Uterus (tissue), 4 donors: ENCODE measurements around the gene BRAT1. TPM values are rescaled to one million over a fixed set of nuclear protein-coding genes. Genes with fewer than 3 reads are reported as not detected.
"Not testable (repeated sequence)": the region's sequence is repeated elsewhere in the genome, so short reads cannot be mapped to it uniquely, and the experiment has no call there.

ENCODE experiments used
- DNase-seq, 2 donors: peaks; one replicate each; pipeline ENCODE4 v3.0.0-alpha.2; 2019 to 2020
- H3K27ac ChIP-seq, 2 donors: fragments of 200-600 bp; sonication (generic); 1 replicate in 1 of 2; 2 replicates in 1 of 2; pipeline ENCODE4 v1.5.1; 2016 to 2018
- H3K27me3 ChIP-seq, 2 donors: fragments of 200-600 bp; sonication (generic); one replicate each; pipeline ENCODE4 v1.5.1; 2018 to 2019; ENCODE audit warnings: control low read depth in 1 of 2
- H3K36me3 ChIP-seq, 2 donors: fragments of 200-600 bp; sonication (generic); one replicate each; pipeline ENCODE4 v1.5.1; 2019; ENCODE audit warnings: control low read depth in 1 of 2
- H3K4me1 ChIP-seq, 2 donors: fragments of 200-600 bp; sonication (generic); one replicate each; pipeline ENCODE4 v1.5.1; 2018 to 2019; ENCODE audit warnings: control low read depth in 1 of 2
- H3K4me3 ChIP-seq, 2 donors: fragments of 200-600 bp; sonication (generic); 1 replicate in 1 of 2; 2 replicates in 1 of 2; pipeline ENCODE4 v1.5.1; 2018 to 2019; ENCODE audit warnings: mild to moderate bottlenecking in 1 of 2
- H3K9me3 ChIP-seq, 2 donors: fragments of 200-600 bp; sonication (generic); one replicate each; pipeline ENCODE4 v1.5.1; 2019; ENCODE audit warnings: control low read depth in 1 of 2
- CTCF ChIP-seq, 4 experiments: fragments of 200-600 bp in 2 of 4; fragments of 450-650 bp in 2 of 4; sonication (generic) in 2 of 4; IDR thresholded peaks; one replicate each; pipeline ENCODE4 v1.5.1; 2016 to 2019; ENCODE audit warnings: antibody characterized with exemption in 4 of 4, mild to moderate bottlenecking in 2 of 4, moderate library complexity in 1 of 4
- POLR2A ChIP-seq, 2 donors: fragments of 450-650 bp; IDR thresholded peaks; one replicate each; pipeline ENCODE4 v1.6.1; 2016; ENCODE audit warnings: antibody characterized with exemption in 2 of 2, mild to moderate bottlenecking in 1 of 2, moderate library complexity in 1 of 2
- intact Hi-C: fragments of 100-400 bp; cut with DNase I; formaldehyde crosslinking; loops from one replicate; pipeline ENCODE4 v1.15.1; 2023; ENCODE audit warnings: low total_unique reads
- total RNA-seq, 4 donors: library from RNA; depleted of rRNA in 3 of 4; stranded (reverse); fragments of >200 nt in 3 of 4; gene quantifications; one replicate each; pipeline versions ENCODE4 v1.1.0 to v1.2.4, GENCODE V29; 2014 to 2023
- donor health status: DM: yes; HTN: yes; CAD: no.

Gene BRAT1
- total RNA-seq, 4 donors from 2014 or later: 10.3 to 44.3 (median 36.0) TPM

GRCh38 chr7:2595258-2595860, 40.0 kb upstream of the BRAT1 start:
- Histone ChIP-seq H3K4me3 (no peak overlapping the region), H3K27ac (no peak overlapping the region), H3K27me3 (no peaks in the 10 kb centered on the region), H3K9me3 (no peaks in the 10 kb centered on the region), H3K4me1 (no peaks in the 10 kb centered on the region), H3K36me3 (no peaks in the 10 kb centered on the region)
- intact Hi-C loops: no loop called here
- no peak for TF ChIP-seq CTCF (IDR thresholded peaks at IDR 0.05)
- TF ChIP-seq POLR2A (IDR thresholded peaks at IDR 0.05): no peak
- no peak for DNase-seq

GRCh38 chr7:2594599-2594998, 39.3 kb upstream of the BRAT1 start:
- Histone ChIP-seq H3K27me3 (no peaks in the 10 kb centered on the region), H3K9me3 (no peaks in the 10 kb centered on the region), H3K4me1 (no peaks in the 10 kb centered on the region), H3K36me3 (no peaks in the 10 kb centered on the region), H3K27ac (no peak overlapping the region), H3K4me3 (no peak overlapping the region)
- no peak for DNase-seq
- intact Hi-C loops: no loop called here
- TF ChIP-seq POLR2A (IDR thresholded peaks at IDR 0.05) (no peak), CTCF (IDR thresholded peaks at IDR 0.05) (no peak)

GRCh38 chr7:2593036-2593727, 37.9 kb upstream of the BRAT1 start:
- H3K4me3 ChIP-seq: no peak overlapping the region
- intact Hi-C loops: no loop called here
- no peaks in the 10 kb centered on the region for H3K36me3 ChIP-seq
- TF ChIP-seq CTCF (IDR thresholded peaks at IDR 0.05) (no peak), POLR2A (IDR thresholded peaks at IDR 0.05) (no peak)
- H3K27ac ChIP-seq: no peak overlapping the region
- no peak for DNase-seq
- no peaks in the 10 kb centered on the region for H3K4me1 ChIP-seq
- no peaks in the 10 kb centered on the region for H3K9me3 ChIP-seq
- no peaks in the 10 kb centered on the region for H3K27me3 ChIP-seq

GRCh38 chr7:2592375-2592865, 37.1 kb upstream of the BRAT1 start:
- Histone ChIP-seq H3K4me1 (no peaks in the 10 kb centered on the region), H3K27me3 (no peaks in the 10 kb centered on the region), H3K4me3 (no peak overlapping the region), H3K36me3 (no peaks in the 10 kb centered on the region), H3K9me3 (no peaks in the 10 kb centered on the region), H3K27ac (no peak overlapping the region)
- no peak for DNase-seq
- intact Hi-C loops: no loop called here
- no peak for TF ChIP-seq POLR2A (IDR thresholded peaks at IDR 0.05)
- TF ChIP-seq CTCF (IDR thresholded peaks at IDR 0.05): no peak

- H3K9me3 ChIP-seq, H3K27me3 ChIP-seq, H3K4me1 ChIP-seq, DNase-seq, H3K27ac ChIP-seq, H3K4me3 ChIP-seq, intact Hi-C loops, H3K36me3 ChIP-seq: not testable (repeated sequence)
These were observed 34.6 kb upstream of the BRAT1 start for GRCh38 chr7:2589941-2590340.
